Measurements from ENCODE around the gene TMEM232.
"Not testable (repeated sequence)": the region's sequence is repeated elsewhere in the genome, so short reads cannot be mapped to it uniquely, and the experiment has no call there.

TMEM232 gene

DNA sequence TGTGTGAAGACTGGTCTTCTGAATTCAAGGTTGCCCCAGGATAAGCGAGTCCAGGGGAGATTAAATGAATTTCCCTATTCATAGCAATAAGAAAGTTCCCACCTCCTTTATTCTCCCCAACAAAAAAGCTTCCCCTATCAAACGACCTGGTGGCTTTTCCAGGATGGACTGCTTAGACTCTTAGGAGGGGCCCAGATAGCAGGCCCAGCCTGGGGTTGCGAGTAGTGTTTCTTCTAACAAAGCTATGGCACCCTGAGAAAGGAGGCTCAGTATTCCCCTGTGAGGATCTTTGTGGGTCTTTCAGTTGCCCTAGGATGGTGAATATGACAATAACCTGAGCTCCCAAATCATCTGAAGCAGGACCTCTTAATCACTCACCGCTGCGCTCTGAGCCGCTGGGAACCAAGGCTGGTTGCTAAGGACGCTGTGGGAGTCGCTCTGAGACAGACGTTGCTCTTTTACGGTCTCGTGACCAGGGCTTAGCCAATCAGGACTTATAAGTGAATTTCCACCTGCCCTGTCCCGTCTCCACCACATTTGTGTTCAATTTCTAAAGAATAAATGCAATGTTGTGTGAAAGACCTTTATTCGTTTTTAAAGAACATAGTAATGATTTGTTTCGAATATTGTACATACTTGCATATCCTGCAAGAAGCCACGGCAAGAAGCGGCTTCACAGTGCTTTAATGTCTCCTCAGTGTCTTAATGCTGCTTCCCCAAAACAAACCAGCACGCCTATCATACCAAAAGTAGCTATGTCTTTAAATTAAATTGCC, at the start of gene TMEM232:
Gene TMEM232, minus strand, starts transcription at position 423 of the 776 bp plus-strand sequence. CDS start 59,319 bp downstream, outside the sequence.
- DNase-seq = peak; percentile 15 to 50 (median 34)

- DNase-seq = no peak
Measured at GRCh38 chr5:110770286-110770685, 43.8 kb upstream of the TMEM232 start.

DNA sequence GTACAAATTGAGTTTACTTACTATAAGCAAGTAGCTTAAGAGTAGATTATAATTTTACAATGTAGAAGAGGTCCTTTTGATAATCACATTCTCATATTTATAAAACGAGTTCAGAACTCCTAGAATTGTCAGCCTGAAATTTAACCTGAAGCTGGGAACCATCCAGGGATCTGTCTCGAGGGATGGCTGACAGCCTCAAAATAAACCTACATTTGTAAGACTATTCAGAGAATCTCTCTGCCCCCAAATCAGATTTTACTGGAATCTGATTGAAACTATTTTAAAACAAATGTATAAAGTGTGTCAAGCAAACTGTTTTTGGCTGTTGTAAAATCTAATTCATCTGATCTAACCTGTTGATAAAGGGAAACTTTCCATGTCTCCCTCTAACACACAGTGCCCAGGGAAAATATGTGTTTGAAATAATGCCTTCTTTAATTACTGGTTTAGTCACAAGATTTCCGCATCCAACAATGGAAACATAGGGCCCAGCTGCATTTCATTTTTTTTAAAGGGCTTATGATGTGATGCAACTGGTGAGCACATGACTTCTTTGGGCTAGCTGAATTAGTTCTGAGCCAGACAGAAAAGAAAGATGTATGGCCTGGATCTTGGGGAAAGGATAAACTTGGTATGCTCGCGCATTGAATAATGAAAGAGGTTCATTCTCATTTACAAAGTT, 42.7 kb upstream of the TMEM232 start:
- DNase-seq = no peak

DNA sequence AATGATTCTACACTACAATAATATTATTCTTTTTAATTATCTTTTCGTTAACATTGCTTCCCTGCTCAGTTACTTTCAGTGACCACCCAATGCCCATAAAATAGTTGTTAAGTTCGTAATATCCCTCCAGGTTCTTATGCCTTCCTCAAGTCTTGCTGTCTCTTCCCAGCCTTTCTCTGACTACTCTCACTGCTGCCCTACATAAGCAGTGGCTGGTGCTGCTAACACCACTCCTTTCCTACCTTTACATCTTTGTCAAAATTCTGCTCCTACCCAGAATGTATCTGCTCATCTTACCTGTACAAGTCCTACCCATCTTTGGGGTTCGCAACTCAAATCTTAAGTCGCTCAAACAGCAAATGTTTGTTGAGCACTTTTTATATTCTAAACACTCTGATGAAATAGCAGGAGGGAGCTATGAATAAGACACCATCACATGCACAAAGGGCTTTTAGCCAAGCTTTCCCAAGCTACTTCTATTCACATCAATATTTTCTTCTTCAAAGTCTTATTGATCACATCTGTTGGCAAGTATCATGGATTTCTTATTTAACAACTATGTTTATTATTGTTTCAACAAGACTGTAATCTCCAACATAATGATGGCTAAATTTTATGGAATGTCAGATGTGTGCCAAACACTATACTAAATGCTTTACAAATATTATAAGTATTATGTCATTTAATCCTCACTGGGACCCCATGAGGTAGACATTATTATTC, 41.8 kb upstream of the TMEM232 start:
- DNase-seq = no peak

- DNase-seq = no peak
Measured at GRCh38 chr5:110760158-110760557, 33.7 kb upstream of the TMEM232 start.

DNA sequence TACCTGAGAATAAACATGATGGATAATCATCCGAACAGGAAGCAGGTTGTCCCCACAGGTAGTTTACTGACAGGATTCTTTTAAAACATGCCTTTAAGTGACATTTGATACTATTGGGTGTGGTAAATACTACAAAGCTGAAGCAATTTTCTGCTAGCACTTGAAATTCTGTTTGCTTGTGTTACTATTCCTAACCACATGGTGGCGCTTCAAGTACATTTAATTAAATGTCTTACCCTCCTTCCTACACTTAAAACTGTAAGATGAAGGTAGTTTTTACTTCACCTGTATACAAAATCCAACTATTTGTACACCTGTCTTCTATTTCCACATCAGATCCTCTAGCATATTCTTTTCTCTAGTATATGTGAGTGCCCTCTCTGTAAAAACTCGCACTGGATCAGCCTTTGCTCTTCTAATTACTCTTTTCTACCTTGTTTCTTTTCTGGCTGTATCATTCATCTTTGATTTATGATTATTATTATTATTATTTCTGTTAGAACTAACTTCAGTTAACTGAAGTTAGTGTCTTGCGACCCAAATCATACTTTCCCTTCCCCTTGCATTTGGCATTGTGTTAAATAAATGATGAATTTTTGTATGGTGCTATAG, 30.8 kb upstream of the TMEM232 start:
- DNase-seq = no peak

GRCh38 chr5:110754181-110754580, 27.7 kb upstream of the TMEM232 start:
- DNase-seq = no peak

GRCh38 chr5:110753600-110753999, 27.1 kb upstream of the TMEM232 start:
- no peak for DNase-seq

DNA sequence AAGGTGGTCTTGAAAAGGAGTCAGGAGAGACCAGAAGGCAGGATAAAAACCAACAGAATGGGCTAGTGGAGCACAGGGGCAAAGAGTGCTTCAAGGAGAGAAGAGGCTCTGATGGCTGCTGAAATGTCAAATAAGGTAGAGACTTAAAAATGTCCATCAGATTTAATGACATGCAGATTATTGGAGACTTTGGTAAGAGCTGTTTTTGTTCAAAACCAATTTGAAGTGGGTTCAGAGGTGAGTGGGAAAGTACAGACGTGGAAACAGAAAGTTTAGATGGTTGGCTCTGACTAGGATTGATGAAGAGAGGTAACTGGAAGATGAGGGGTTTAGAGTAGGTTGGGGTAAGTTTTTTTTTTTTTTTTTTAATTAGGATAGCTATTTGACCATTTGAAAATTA, 26.5 kb upstream of the TMEM232 start:
- no peak for DNase-seq

DNA sequence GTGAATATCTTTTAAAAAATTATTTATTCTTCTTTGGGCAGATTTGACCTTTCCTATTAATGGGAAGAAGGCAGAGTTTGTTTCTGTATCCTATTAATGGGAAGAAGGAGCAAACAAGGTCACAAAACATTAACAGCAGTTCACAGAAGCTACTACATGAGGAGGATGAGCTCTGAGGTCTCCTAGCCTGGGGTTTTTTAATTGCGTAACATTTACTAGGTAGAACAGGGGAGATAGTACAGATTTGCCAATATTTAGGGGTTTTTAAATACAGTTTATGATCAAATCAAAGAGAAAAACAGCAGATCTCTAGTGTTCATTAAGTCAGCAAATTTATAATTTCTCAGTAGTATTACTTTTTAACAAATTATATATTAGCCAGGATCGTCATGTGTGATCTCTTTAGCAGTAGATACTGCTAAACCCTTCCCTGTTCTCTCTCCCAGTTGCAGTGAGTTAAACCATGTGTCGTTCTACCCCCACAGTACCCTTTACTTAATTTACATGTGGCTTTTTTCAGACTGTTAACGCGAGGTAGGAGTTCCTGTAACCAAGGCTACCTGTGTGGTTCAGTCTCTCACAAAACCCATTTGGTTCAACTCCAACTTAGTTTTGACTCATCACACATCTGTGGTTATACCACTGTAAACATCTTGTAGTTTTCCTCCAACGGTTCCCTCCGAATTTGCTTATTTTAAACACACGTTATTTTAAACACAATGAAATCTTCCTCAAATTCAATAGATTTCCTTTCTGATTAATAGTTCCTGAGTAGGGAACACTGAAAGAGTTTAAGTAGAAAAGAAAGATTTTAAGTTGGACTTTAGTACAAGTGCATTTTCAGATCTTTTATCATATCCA, 25.7 kb upstream of the TMEM232 start:
- no peak for DNase-seq

GRCh38 chr5:110738812-110739651, 12.6 kb upstream of the TMEM232 start, which contains the start of gene SLC25A46:
Gene SLC25A46, plus strand, starts transcription at chr5:110739007. Its CDS starts 113 bp downstream, at chr5:110739120.
- DNase-seq = peak; percentile 66 to 80 (median 76)

DNA sequence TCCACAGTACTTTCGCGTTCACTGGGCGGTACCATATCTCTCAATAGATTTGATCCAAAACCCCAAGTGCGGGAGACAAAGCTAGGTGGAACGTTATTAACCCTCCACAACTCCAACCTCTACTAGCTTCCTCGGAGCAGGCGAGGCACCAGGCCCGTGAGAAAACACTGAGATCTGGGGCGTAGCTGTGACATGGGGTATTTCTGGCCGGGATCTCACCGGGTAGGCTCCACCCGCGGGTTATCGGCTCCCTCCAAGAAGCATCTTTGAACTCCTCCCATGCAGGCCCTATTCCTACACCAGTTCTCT, 12.0 kb upstream of the TMEM232 start:
- peak in 2 of 4 experiments; percentile 30 to 45 for DNase-seq

DNA sequence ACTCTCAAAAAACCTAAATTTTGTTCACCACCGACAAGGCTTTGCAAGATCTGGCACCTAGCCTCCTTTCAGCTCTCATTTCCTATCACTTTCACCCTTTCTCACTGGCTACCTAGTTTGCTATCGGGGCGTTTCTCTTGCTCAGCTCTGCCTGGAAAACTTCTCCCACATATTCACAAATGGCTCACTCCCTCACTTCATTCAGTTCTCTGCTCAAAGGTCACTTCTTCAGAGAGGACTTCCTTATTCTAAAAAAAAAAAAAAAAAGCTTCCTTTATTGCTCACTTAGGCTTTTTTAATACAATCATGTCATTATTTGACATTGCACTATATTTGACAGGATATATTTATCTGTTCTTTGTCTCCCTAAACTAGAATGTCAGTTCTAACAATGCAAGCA, 10.3 kb upstream of the TMEM232 start:
- no peak for DNase-seq

DNA sequence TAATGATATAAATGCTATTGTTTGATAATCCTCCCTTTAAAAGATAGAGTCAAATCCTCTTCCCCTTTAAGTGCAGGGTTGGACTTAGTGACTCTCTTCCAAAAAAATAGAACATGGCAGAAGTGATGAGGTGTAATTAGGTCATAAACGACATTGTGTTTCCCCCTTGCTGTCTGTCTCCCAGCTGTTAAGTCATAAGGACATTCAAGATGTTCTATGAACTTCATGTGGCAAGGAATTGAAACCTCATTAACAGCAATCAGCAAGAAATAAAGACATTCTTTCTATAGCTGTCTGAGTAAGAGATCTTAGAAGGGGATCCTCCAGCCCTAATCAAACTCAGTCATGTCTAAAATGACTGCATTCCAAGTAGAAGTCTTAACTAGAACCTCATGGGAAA, 9.1 kb upstream of the TMEM232 start:
- no peak for DNase-seq

- no peak for DNase-seq
Measured at GRCh38 chr5:110734101-110734500, 7.6 kb upstream of the TMEM232 start.

GRCh38 chr5:110731499-110731898, 5.0 kb upstream of the TMEM232 start:
- DNase-seq = not testable (repeated sequence)

DNA sequence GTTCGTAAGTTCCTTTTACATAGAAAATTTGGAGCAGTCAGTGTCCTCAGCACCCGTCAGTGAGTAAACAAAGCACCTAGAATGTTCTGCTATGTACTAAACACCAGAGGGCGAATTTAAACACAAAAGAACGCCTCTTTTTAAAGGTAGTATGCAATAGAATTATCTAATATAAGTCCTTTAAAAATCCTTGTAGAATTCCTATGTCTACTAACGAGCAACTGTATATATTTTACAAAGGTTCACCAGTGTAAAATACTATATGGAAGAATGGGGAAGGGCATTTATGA, 499 bp upstream of the TMEM232 start:
- no peak for DNase-seq

- DNase-seq = no peak
Measured at GRCh38 chr5:110718311-110718710, 8.2 kb downstream of the TMEM232 start.

DNA sequence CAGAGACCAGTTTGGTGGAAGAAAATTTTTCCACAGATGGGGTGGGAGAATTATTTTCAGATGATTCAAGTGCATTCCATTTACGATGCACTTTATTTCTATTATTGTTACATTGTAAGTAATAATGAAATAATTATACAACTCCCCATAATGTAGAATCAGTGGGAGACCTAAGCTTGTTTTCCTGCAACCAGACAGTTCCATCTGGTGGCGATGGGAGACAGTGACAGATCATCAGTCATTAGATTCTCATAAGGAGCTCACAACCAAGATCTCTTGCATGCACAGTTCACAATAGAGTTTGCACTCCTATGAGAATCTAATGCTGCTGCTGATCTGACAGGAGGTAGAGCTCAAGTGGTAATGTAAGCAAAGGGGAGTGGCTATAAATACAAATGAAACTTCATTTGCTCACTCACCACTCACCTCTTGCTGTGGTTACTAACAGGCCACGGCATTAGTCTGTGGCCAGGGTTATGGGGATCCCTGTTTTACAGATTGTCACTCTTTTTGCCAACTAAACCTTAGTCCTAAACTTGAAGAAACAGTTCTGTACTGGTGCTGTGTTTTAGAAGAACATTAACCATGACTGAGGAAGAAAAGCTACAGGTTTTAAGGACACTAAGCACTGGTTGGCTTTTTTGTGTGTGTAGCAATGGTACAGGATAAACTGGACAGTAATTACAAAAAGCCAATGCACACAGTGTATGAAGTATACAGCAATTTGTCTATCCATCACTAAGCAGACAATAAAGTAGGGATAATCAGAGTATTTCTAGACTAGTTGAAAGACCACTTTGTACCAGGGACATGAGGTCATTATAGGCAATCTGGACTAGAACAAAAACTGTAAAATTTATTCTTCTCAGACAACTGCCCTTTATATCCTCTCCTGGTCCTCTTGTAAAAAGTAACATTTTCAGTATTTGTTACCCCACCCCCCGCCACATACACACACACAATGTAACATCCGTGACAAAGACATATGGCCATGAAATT, 9.9 kb downstream of the TMEM232 start:
- no peak for DNase-seq

- no peak for DNase-seq
Measured at GRCh38 chr5:110707260-110707844, 19.1 kb downstream of the TMEM232 start.

All from activated CD4-positive, CD25-positive, alpha-beta regulatory T cell (primary cell).